HG03442 (cell line): ENCODE results near the gene WWOX.
"Not testable (repeated sequence)": the region's sequence is repeated elsewhere in the genome, so short reads cannot be mapped to it uniquely, and the experiment has no call there.

Source experiments
- ATAC-seq: cut with Tn5 transposase; IDR thresholded peaks from one replicate; pipeline ENCODE4 v1.9.1; 2021; ENCODE audit warnings: mild to moderate bottlenecking, moderate library complexity; ENCODE audit not compliant: unreplicated experiment

The WWOX gene

GRCh38 chr16:78099271-78100111 lies at the start of gene WWOX:
Gene WWOX (plus strand): TSS chr16:78099654.
- peak; percentile 92 for ATAC-seq

DNA sequence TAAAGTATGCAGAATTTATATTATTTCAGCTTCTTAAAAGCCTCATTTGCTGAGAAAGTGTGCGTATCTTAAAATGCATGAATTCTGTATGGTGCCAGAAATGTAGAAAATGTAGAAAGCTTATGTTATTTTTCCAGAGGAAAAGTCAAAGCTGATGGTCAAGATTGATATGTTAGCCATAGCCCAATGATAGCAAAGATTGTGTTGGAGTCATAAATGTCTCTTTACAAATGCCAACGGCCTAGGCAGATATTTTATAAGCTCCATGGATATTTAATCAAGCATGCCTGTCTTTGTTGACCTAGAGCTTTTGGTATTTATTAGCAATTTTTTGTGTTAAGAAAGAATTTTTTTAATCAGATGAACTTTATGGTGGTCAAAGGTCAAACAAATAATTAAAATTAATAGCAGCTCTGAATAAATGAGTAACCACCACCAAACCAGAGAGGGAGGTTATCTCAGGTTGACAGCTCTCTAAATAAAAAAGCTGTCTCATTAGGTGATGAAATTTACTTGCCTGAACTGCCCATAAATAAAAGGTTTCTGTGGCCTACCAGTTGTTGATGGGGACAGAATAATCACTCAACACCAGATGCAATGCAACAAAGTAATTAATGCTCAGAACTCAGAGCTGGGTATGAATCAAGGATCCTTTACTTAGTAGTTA lies 48.6 kb upstream of the WWOX start:
- no peak for ATAC-seq

DNA sequence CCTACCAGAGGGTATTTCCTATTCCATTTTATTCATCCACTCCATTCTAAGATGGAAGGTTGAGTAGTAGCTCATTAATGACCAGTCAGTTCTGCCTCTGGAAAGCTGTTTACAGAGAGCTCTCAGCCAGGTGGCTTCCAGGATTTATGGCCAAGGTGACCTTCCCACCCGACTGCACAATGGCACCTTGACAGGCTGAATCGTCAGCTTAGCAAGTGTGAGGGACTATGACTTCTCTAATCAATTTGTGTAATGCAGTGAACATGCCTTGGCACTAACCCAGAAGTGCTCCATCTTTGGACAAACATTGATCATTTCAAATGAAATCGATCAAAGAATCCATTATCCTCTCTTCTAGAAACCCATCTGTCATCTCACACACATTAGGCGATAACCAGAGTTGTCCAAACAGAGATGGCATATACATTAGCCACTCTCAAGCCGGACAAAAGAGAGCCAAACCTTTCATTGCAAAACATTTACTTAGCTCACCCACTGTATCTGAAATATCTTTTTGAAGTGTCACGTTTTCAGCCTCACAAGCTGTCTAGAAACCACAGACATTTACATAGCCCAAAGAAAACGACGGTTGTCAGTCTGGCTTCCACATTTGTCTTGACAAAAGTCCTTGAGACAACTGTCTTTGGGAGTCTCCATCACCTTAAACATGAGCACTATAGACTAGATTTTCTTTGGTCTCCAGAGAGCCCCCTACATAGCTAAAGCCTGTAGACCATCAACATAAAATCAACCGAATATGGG lies 41.5 kb upstream of the WWOX start:
- no peak for ATAC-seq

- not testable (repeated sequence) for ATAC-seq
Measured at GRCh38 chr16:78059806-78060205, 39.6 kb upstream of the WWOX start.

DNA sequence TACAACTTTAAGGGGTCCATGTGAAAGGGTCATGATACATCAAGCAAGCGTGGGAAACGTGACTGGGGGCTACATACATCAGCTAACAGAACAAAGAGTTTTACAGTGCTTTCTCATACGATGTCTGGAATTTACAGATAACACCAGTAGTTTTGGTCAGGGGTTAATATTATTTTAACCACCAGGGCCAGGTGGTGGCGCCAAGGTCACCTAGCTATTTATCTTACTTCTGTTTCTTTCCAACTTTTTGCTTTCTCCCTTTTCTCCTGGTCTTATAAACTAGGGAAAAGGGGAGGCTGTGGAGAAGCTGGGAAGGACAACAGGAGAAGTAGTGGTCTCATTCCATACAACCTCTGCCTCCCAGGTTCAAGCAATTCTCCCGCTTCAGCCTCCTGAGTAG lies 39.2 kb upstream of the WWOX start:
- no peak for ATAC-seq

DNA sequence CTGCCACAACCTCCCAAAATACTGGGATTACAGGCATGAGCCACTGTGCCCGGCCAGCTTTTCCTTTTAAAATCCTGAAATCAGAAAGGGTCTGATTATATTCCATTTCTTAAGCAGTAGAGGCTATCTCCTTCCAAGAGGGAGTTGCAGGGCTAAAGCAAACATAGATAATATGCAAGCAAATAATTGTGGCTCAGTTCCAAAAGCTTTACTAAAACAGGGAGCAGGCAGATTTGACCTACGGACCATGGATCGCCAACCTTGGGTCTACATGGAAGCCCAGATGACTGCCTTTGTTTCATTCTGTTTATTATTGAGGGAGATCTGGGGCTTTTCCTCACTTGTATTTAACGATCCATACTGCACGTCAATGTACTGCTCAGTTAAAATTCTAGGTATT lies 38.6 kb upstream of the WWOX start:
- no peak for ATAC-seq

DNA sequence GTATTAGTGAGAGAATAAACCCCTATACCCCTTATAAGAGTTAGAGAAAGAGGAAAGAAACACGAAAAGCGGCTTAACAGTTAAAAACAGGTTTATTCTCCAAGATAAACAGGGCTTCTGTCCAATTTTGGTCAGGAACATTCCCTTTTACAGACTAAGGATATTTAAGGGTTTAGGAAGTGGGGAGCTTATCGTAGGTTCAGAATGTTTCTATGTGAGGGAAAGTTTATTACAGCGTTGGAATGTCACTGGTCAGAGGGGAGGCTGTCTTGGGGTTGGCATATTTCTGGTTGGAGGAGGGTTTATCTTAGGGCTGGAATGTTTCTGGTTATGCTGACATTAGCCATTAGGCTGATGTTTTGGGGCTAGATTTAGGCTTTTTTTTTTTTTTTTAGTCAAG lies 34.1 kb upstream of the WWOX start:
- ATAC-seq, result no peak

- no peak for ATAC-seq
Measured at GRCh38 chr16:78069913-78070312, 29.5 kb upstream of the WWOX start.

GRCh38 chr16:78072275-78072674 lies 27.2 kb upstream of the WWOX start:
- no peak for ATAC-seq

DNA sequence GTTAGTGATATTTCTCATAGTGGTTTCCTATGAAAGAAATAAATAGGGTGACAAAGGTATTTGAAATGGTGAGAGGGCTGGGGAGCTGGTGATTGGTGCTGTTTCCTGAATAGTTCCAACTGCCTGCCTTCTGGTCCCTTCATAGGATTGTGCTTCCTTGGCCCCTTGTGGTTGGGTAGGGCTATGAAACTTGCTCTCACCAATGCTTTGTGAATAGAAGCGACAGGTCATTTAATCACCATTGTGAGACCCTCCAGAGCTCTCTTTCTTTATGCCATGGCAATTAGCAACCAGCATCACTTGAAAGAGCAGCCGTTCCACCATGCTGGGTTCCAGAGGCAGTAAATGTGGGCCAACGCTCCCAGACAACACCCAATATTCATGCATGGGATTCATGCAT lies 23.7 kb upstream of the WWOX start:
- no peak for ATAC-seq

DNA sequence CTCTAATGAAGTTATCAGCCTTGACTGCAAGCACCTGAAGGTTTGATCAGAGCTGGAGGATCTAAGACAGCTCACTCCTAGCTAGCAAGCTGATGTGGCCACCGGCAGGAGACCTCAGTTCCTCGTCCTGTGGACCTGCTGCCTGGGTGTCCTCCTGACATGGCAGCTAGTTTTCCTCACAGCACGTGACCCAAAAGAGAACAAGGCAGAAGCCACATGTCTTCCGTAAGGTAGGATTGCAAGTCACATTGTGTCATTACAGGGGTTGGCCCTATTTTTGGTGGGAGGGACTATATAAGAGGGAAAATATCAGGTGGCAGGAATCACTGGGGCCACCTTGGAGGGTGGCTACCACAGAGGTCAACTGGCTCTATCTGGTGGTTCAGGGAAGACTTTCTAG lies 18.1 kb upstream of the WWOX start:
- no peak for ATAC-seq

DNA sequence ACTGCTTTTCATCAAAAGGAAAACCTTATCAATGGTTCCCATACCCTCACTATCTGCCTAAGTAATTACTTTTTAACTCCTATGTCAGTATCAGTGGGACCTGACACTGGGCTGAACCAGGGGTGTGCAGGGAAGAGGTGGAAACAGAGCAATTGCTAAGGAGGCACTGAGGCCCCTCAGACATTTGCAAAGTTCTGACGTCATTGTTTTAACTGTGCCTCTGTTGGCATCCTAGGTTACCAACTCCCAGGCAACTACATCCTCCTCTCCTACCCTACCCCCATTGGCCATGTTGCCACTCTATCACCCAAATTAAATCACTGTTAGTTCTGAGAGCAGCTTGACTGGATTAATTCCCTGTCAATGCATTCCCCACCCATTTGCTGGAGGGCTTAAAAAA lies 8.0 kb upstream of the WWOX start:
- ATAC-seq, result no peak

- no peak for ATAC-seq
Measured at GRCh38 chr16:78092758-78093157, 6.7 kb upstream of the WWOX start.

DNA sequence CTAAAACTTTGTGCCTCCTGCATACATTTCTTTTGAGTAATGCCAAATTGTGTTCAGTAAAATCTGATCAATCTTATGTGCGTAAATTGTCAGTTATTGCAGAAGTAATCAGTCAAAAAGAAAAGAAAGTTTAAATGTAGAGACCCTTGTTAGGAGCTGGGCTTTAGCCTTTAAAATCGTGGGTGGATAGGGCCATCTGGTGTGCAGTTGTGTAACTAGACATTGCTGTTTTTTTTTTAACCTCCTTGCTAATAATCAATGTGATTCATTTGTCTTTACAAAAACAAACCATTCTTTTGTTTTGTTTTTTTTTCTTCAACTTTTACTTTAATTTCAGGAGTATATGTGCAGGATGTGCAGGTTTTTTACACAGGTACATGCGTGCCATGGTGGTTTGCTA lies 5.3 kb upstream of the WWOX start:
- no peak for ATAC-seq

DNA sequence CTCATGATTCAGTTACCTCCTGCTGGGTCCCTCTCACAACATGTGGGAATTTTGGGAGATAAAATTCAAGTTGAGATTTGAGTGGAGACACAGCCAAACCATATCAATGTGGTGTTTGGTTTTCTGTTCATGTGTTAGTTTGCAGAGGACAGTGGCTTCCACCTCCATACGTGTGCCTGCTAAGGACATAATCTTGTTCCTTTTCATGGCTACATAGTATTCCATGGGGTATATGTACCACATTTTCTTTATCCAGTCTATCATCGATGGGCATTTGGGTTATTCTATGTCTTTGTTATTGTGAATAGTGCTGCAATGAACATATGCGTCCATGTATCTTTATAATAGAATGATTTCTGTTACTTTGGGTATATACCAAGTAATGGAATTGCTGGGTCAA lies 4.5 kb upstream of the WWOX start:
- ATAC-seq, result no peak

GRCh38 chr16:78096386-78096785 lies 3.1 kb upstream of the WWOX start:
- ATAC-seq, result no peak

GRCh38 chr16:78097548-78097947 lies 1.9 kb upstream of the WWOX start:
- no peak for ATAC-seq

DNA sequence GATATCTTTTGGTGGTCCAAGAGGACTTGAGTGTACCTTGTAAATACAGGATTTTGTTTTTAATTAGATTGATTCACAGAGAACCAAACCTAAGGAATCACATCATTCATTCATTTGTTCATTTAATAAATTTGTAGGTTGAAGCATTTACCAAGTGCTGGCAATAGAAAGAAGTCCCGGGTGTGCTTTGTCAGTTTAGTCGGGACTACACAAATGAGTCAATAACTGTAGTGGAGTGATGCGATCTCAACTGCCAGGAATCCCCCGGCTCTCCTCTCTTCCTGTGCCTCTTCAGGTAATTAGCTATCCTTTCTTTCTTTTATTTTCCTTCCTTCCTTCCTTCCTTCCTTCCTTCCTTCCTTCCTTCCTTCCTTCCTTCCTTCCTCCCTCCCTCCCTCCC lies 1.4 kb upstream of the WWOX start:
- ATAC-seq, result no peak

- no peak for ATAC-seq
Measured at GRCh38 chr16:78098595-78099270, 721 bp upstream of the WWOX start.

DNA sequence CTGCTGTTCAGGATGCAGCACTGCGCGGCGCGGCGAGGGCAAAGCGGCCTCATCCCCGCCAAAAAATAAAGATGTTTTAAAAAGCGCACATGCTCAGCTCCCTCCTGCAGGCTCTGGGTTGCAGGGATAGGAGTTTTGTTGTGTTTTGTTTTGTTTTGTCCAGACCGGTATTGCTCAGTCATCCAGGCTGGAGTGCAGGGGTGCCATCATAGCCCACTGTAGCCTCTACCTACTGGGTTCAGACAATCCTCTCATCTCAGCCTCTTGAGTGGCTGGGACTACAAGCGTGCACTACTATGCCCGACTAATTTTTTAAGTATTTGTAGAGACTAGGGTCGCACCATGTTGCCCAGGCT lies 636 bp downstream of the WWOX start:
- ATAC-seq, result peak; percentile 26

- no peak for ATAC-seq
Measured at GRCh38 chr16:78102122-78102660, 2.7 kb downstream of the WWOX start.
